ENCODE measurements around the gene PRRX2. TPM values are rescaled to one million over a fixed set of nuclear protein-coding genes. Genes with fewer than 3 reads are reported as not detected.

The PRRX2 gene
- total and polyA plus RNA-seq, 4 donors: 0.03 to 0.08 TPM; not detected in 2

GRCh38 chr9:129722913-129723312 is 57.5 kb downstream of the PRRX2 start:
- no peaks in the 10 kb centered on the region for H3K9me3 ChIP-seq (ENCODE audit: control insufficient read depth in 4 of 4, low read length in 3 of 4)
- 97% methylated on average over 5 of the region's 5 CpGs for WGBS
- no peak for DNase-seq (ENCODE audit: low spot score)
- TF ChIP-seq, protein P1, sequence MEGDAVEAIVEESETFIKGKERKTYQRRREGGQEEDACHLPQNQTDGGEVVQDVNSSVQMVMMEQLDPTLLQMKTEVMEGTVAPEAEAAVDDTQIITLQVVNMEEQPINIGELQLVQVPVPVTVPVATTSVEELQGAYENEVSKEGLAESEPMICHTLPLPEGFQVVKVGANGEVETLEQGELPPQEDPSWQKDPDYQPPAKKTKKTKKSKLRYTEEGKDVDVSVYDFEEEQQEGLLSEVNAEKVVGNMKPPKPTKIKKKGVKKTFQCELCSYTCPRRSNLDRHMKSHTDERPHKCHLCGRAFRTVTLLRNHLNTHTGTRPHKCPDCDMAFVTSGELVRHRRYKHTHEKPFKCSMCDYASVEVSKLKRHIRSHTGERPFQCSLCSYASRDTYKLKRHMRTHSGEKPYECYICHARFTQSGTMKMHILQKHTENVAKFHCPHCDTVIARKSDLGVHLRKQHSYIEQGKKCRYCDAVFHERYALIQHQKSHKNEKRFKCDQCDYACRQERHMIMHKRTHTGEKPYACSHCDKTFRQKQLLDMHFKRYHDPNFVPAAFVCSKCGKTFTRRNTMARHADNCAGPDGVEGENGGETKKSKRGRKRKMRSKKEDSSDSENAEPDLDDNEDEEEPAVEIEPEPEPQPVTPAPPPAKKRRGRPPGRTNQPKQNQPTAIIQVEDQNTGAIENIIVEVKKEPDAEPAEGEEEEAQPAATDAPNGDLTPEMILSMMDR (IDR thresholded peaks at IDR 0.05; ENCODE audit: low read depth, low read length, missing input control): no peak
- no peak for TF ChIP-seq FOXA1 (IDR thresholded peaks at IDR 0.05)
- TF ChIP-seq, protein P2, sequence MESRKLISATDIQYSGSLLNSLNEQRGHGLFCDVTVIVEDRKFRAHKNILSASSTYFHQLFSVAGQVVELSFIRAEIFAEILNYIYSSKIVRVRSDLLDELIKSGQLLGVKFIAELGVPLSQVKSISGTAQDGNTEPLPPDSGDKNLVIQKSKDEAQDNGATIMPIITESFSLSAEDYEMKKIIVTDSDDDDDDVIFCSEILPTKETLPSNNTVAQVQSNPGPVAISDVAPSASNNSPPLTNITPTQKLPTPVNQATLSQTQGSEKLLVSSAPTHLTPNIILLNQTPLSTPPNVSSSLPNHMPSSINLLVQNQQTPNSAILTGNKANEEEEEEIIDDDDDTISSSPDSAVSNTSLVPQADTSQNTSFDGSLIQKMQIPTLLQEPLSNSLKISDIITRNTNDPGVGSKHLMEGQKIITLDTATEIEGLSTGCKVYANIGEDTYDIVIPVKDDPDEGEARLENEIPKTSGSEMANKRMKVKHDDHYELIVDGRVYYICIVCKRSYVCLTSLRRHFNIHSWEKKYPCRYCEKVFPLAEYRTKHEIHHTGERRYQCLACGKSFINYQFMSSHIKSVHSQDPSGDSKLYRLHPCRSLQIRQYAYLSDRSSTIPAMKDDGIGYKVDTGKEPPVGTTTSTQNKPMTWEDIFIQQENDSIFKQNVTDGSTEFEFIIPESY (IDR thresholded peaks at IDR 0.05): no peak
- TF ChIP-seq, protein P3, sequence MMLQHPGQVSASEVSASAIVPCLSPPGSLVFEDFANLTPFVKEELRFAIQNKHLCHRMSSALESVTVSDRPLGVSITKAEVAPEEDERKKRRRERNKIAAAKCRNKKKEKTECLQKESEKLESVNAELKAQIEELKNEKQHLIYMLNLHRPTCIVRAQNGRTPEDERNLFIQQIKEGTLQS (IDR thresholded peaks at IDR 0.05): no peak
- no peak for TF ChIP-seq RXRA (IDR thresholded peaks at IDR 0.05)
- no peak for TF ChIP-seq TAF1 (conservative IDR thresholded peaks at IDR 0.05)
- TF ChIP-seq, protein P4, sequence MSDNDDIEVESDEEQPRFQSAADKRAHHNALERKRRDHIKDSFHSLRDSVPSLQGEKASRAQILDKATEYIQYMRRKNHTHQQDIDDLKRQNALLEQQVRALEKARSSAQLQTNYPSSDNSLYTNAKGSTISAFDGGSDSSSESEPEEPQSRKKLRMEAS (IDR thresholded peaks at IDR 0.05): no peak
- TF ChIP-seq REST (IDR thresholded peaks at IDR 0.05): no peak
- TF ChIP-seq NR2F2 (IDR thresholded peaks at IDR 0.05): no peak
- no peak for TF ChIP-seq GABPA (IDR thresholded peaks at IDR 0.05 in 1 of 2, conservative IDR thresholded peaks at IDR 0.05 in 1 of 2)
- TF ChIP-seq RAD21 (IDR thresholded peaks at IDR 0.05): no peak
- no peak for TF ChIP-seq HNF4A (conservative IDR thresholded peaks at IDR 0.05)
- TF ChIP-seq EGR1 (IDR thresholded peaks at IDR 0.05; ENCODE audit: low read depth in 2 of 2): no peak
- TF ChIP-seq HNF4G (IDR thresholded peaks at IDR 0.05): no peak
- no peak overlapping the region for H3K4me3 ChIP-seq (ENCODE audit: low read depth in 1 of 3, low read length in 3 of 3)
- no peak overlapping the region for H3K27ac ChIP-seq (ENCODE audit: low read depth in 1 of 2, low read length in 2 of 2)
- H3K4me1 ChIP-seq (ENCODE audit: control insufficient read depth in 4 of 4, insufficient read depth in 4 of 4, low read length in 3 of 4): no peaks in the 10 kb centered on the region
- H3K27me3 ChIP-seq (ENCODE audit: control insufficient read depth in 4 of 4, insufficient read depth in 4 of 4, low read length in 3 of 4): no peaks in the 10 kb centered on the region
- H3K36me3 ChIP-seq (ENCODE audit: control insufficient read depth in 4 of 4, insufficient read depth in 3 of 4, low read depth in 1 of 4, low read length in 3 of 4): no peaks in the 10 kb centered on the region
- no peak overlapping the region for H3K9ac ChIP-seq (ENCODE audit: low read depth in 1 of 2, low read length in 2 of 2)

DNA sequence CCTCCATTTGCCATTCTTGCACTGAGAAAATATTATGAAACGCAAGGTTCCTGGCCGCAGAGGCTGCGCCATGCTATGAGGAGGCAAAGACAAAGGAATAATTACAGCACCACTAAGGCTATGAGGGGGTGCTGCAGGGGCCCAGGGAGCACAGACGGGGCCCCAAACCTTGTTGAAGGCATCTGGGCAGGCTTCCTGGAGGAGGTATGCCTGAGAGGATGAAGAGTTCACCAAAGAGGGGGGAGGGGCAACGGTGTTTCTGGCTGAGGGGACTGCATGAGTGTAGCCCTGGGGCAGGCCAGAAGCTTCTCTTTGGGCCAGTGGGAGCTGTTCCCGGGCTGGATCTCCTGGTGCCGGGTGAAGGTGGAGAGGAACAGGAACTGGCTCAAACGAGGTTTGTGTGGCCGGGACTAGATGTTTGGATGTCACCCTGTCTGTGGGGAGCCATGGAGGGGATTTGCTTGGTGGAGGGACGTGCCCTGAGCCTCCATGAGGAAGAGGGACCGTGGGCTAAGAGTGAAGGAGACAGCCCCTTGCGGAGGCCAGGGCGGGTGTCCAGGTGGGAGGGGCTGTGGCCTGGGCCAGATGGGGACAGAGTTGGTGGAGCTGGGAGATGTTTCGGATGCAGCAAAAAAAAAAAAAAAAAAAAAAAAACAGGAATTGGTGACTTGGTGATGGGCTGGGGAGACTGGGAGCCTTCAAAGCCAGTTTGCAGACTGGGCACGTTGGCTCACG is 59.2 kb downstream of the PRRX2 start:
- Histone ChIP-seq H3K27me3 (ENCODE audit: control insufficient read depth in 4 of 4, insufficient read depth in 4 of 4, low read length in 3 of 4) (no peaks in the 10 kb centered on the region), H3K9ac (ENCODE audit: low read depth in 1 of 2, low read length in 2 of 2) (no peak overlapping the region), H3K4me1 (ENCODE audit: control insufficient read depth in 4 of 4, insufficient read depth in 4 of 4, low read length in 3 of 4) (no peaks in the 10 kb centered on the region), H3K36me3 (ENCODE audit: control insufficient read depth in 4 of 4, insufficient read depth in 3 of 4, low read depth in 1 of 4, low read length in 3 of 4) (no peaks in the 10 kb centered on the region), H3K4me3 (ENCODE audit: low read depth in 1 of 3, low read length in 3 of 3) (no peak overlapping the region), H3K27ac (ENCODE audit: low read depth in 1 of 2, low read length in 2 of 2) (no peak overlapping the region), H3K9me3 (ENCODE audit: control insufficient read depth in 4 of 4, low read length in 3 of 4) (no peaks in the 10 kb centered on the region)
- DNase-seq (ENCODE audit: low spot score): no peak
- WGBS: 86% methylated on average over 16 of the region's 16 CpGs
- TF ChIP-seq RAD21 (IDR thresholded peaks at IDR 0.05) (no peak), HNF4G (IDR thresholded peaks at IDR 0.05) (no peak), FOXA2 (IDR thresholded peaks at IDR 0.05) (no peak), NR2F2 (IDR thresholded peaks at IDR 0.05) (no peak), YY1 (IDR thresholded peaks at IDR 0.05) (no peak), EGR1 (IDR thresholded peaks at IDR 0.05; ENCODE audit: low read depth in 2 of 2) (no peak), JUND (IDR thresholded peaks at IDR 0.05) (no peak), TAF1 (conservative IDR thresholded peaks at IDR 0.05) (no peak), FOXA1 (IDR thresholded peaks at IDR 0.05) (no peak)
- TF ChIP-seq, protein P4 (IDR thresholded peaks at IDR 0.05): no peak
- TF ChIP-seq, protein P2 (IDR thresholded peaks at IDR 0.05): no peak
- TF ChIP-seq, protein P3 (IDR thresholded peaks at IDR 0.05): no peak
- TF ChIP-seq, protein P1 (IDR thresholded peaks at IDR 0.05; ENCODE audit: low read depth, low read length, missing input control): no peak

Data from liver (tissue), 9 donors.